Neural cell (in vitro differentiated cells): Measurements from ENCODE around the gene HPSE2. TPM values are rescaled to one million over a fixed set of nuclear protein-coding genes. Genes with fewer than 3 reads are reported as not detected.

Experiments
- H2AFZ ChIP-seq: fragments of 200-600, 300-800 bp; sonication (generic), shearing (Covaris generic); 2 replicates; pipeline ENCODE4 v1.6.0; 2014; ENCODE audit warnings: low read depth, mild to moderate bottlenecking, antibody characterized with exemption, low read length, moderate library complexity
- H3F3A ChIP-seq: fragments of 200-600 bp; shearing (Covaris generic); 2 replicates; pipeline ENCODE4 v1.6.1; 2016; ENCODE audit warnings: mild to moderate bottlenecking, moderate library complexity, mixed read lengths, antibody characterized with exemption, low read length; ENCODE audit not compliant: insufficient read depth, poor library complexity, severe bottlenecking
- H3K27ac ChIP-seq: fragments of 200-600, 300-800 bp; sonication (generic), shearing (Covaris generic); 2 replicates; pipeline ENCODE4 v1.5.1; 2014; ENCODE audit warnings: mild to moderate bottlenecking, low read length, moderate library complexity
- H3K27me3 ChIP-seq: fragments of 300-800, 200-600 bp; sonication (generic), shearing (Covaris generic); 2 replicates; pipeline ENCODE4 v1.6.0; 2014; ENCODE audit warnings: mild to moderate bottlenecking, low read depth, low read length, moderate library complexity; ENCODE audit not compliant: insufficient read depth
- H3K36me3 ChIP-seq: fragments of 300-800, 200-600 bp; sonication (generic), shearing (Covaris generic); 2 replicates; pipeline ENCODE4 v1.5.1; 2014; ENCODE audit warnings: mild to moderate bottlenecking, antibody characterized with exemption, low read length, moderate library complexity; ENCODE audit not compliant: insufficient read depth
- H3K4me2 ChIP-seq: fragments of 300-800, 200-600 bp; sonication (generic), shearing (Covaris generic); 2 replicates; pipeline ENCODE4 v1.6.0; 2014; ENCODE audit warnings: mild to moderate bottlenecking, low read length
- H3K4me3 ChIP-seq: fragments of 300-800, 200-600 bp; sonication (generic), shearing (Covaris generic); 2 replicates; pipeline ENCODE4 v1.5.1; 2014; ENCODE audit warnings: mild to moderate bottlenecking, low read length, moderate library complexity
- H3K79me2 ChIP-seq: fragments of 200-600 bp; shearing (Covaris generic); replicated peaks from 2 replicates; pipeline ENCODE4 v1.6.0; 2014; ENCODE audit warnings: mild to moderate bottlenecking, low read length, moderate library complexity; ENCODE audit not compliant: insufficient read depth
- H3K9ac ChIP-seq: fragments of 300-800, 200-600 bp; sonication (generic), shearing (Covaris generic); 2 replicates; pipeline ENCODE4 v1.6.1; 2016; ENCODE audit warnings: mild to moderate bottlenecking, low read length, mixed read lengths
- H3K9me2 ChIP-seq: fragments of 200-600 bp; shearing (Covaris generic); 2 replicates; pipeline ENCODE4 v1.6.1; 2016; ENCODE audit warnings: mild to moderate bottlenecking, low read length, mixed read lengths; ENCODE audit not compliant: insufficient read depth
- H3K9me3 ChIP-seq: fragments of 200-600, 300-800 bp; sonication (generic), shearing (Covaris generic); 2 replicates; pipeline ENCODE4 v1.6.1; 2016; ENCODE audit warnings: mild to moderate bottlenecking, mixed run types, low read length, moderate library complexity, mixed read lengths
- H4K20me1 ChIP-seq: fragments of 200-600 bp; shearing (Covaris generic); 2 replicates; pipeline ENCODE4 v1.6.1; 2016; ENCODE audit warnings: mild to moderate bottlenecking, mixed run types; ENCODE audit not compliant: insufficient read depth
- CTCF ChIP-seq: fragments of 450-650 bp; IDR thresholded peaks from 2 replicates; pipeline ENCODE4 v1.5.1; 2014; ENCODE audit warnings: antibody characterized with exemption, mild to moderate bottlenecking, moderate library complexity; ENCODE audit not compliant: poor library complexity, severe bottlenecking
- EP300 ChIP-seq: fragments of 450-650 bp; conservative IDR thresholded peaks from 2 replicates; pipeline ENCODE4 v1.6.1; 2014; ENCODE audit warnings: antibody characterized with exemption, mild to moderate bottlenecking, moderate library complexity; ENCODE audit not compliant: poor library complexity, severe bottlenecking
- EZH2 ChIP-seq: fragments of 200-600, 300-800 bp; shearing (Covaris generic), sonication (generic); IDR thresholded peaks from 2 replicates; pipeline ENCODE4 v1.6.1; 2014; ENCODE audit warnings: antibody characterized with exemption, low read length, borderline replicate concordance, mild to moderate bottlenecking; ENCODE audit not compliant: insufficient read depth, poor library complexity, severe bottlenecking
- MXI1 ChIP-seq: fragments of 450-650 bp; conservative IDR thresholded peaks from 2 replicates; pipeline ENCODE4 v1.6.1; 2014; ENCODE audit warnings: antibody characterized with exemption, mild to moderate bottlenecking; ENCODE audit not compliant: poor library complexity, severe bottlenecking
- POLR2AphosphoS5 ChIP-seq: IDR thresholded peaks from 2 replicates; pipeline ENCODE4 v1.6.1; 2012
- RAD21 ChIP-seq: fragments of 450-650 bp; conservative IDR thresholded peaks from 2 replicates; pipeline ENCODE4 v1.6.1; 2014; ENCODE audit warnings: antibody characterized with exemption, mild to moderate bottlenecking, moderate library complexity
- REST ChIP-seq: IDR thresholded peaks from 2 replicates; pipeline ENCODE4 v1.6.1; 2012; ENCODE audit warnings: borderline replicate concordance
- SMC3 ChIP-seq: fragments of 450-650 bp; conservative IDR thresholded peaks from 2 replicates; pipeline ENCODE4 v1.6.1; 2014; ENCODE audit warnings: antibody characterized with exemption, mild to moderate bottlenecking, moderate library complexity; ENCODE audit not compliant: poor library complexity
- TAF1 ChIP-seq: IDR thresholded peaks from 2 replicates; pipeline ENCODE4 v1.6.1; 2012; ENCODE audit warnings: low read depth
- polyA plus RNA-seq: library from polyadenylated mRNA; depleted of rRNA; stranded (reverse); fragments of >200 nt; gene quantifications from 2 replicates; pipeline ENCODE4 v1.2.3, GENCODE V29; 2014

HPSE2 gene
- polyA plus RNA-seq, 1 donor from 2014 or later, result not detected

- Histone ChIP-seq H3F3A (no peaks in the 10 kb centered on the region), H3K9me3 (no peaks in the 10 kb centered on the region), H3K79me2 (no peaks in the 10 kb centered on the region), H3K4me2 (no peak overlapping the region), H3K9ac (no peak overlapping the region), H3K27ac (no peak overlapping the region), H3K4me3 (no peak overlapping the region), H3K36me3 (no peaks in the 10 kb centered on the region), H2AFZ (no peak overlapping the region), H3K27me3 (no peaks in the 10 kb centered on the region), H4K20me1 (no peaks in the 10 kb centered on the region), H3K9me2 (no peaks in the 10 kb centered on the region)
- no peak for TF ChIP-seq MXI1
- TF ChIP-seq REST, result no peak
- TF ChIP-seq CTCF, result no peak
- TF ChIP-seq TAF1, result no peak
- TF ChIP-seq RAD21, result no peak
- TF ChIP-seq EP300, result no peak
- TF ChIP-seq EZH2, result no peak
- TF ChIP-seq SMC3, result no peak
- TF ChIP-seq POLR2AphosphoS5, result no peak
These were observed 32.3 kb downstream of the HPSE2 start for GRCh38 chr10:99203310-99203709.

- Histone ChIP-seq H2AFZ (no peak overlapping the region), H3F3A (no peaks in the 10 kb centered on the region), H3K27ac (no peak overlapping the region), H3K9me2 (no peaks in the 10 kb centered on the region), H4K20me1 (no peaks in the 10 kb centered on the region), H3K4me3 (no peak overlapping the region), H3K9me3 (no peaks in the 10 kb centered on the region), H3K27me3 (no peaks in the 10 kb centered on the region), H3K9ac (no peak overlapping the region), H3K4me2 (no peak overlapping the region), H3K36me3 (no peaks in the 10 kb centered on the region), H3K79me2 (no peaks in the 10 kb centered on the region)
- no peak for TF ChIP-seq REST
- TF ChIP-seq RAD21, result no peak
- no peak for TF ChIP-seq TAF1
- TF ChIP-seq MXI1, result no peak
- TF ChIP-seq EZH2, result no peak
- TF ChIP-seq POLR2AphosphoS5, result no peak
- TF ChIP-seq SMC3, result no peak
- TF ChIP-seq EP300, result no peak
- TF ChIP-seq CTCF, result no peak
These were observed 62.7 kb downstream of the HPSE2 start for GRCh38 chr10:99172950-99173349.
